K562 (cell line): ENCODE measurements around the gene CES5A. TPM values are rescaled to one million over a fixed set of nuclear protein-coding genes. Genes with fewer than 3 reads are reported as not detected.

Source experiments
- ATAC-seq: fragments of 200-7000 bp; cut with Tn5 transposase; 3 replicates; pipeline ENCODE4 v1.9.1; 2020; ENCODE audit warnings: moderate library complexity
- BruUV-seq: library from RNA; stranded (reverse); fragments of 400-500 nt; replicated peaks from 2 replicates; lab custom pipeline; 2021; lab: Mats Ljungman, UMichigan
- CTCF ChIA-PET: fragments of 300-600 bp; formaldehyde crosslinking; extraction: SDS; loops from one replicate; lab custom pipeline; 2021; ENCODE audit warnings: low intra/inter-chr PET ratio; lab: Yijun Ruan, JAX
- POLR2A ChIA-PET: fragments of 300-600, 350-650 bp; sonication (Branson Sonifier 250); formaldehyde crosslinking; extraction: SDS; loops from one replicate; lab custom pipeline; 2021; ENCODE audit warnings: antibody characterized with exemption, inconsistent platforms; lab: Yijun Ruan, JAX
- DNase-seq, 4 experiments: peaks; one replicate each; pipeline versions ENCODE4 v3.0.0 to v3.0.0-alpha.2; 2011 to 2018; ENCODE audit warnings: low spot score in 3 of 4, mixed read lengths in 3 of 4; ENCODE audit errors: extremely low read depth in 1 of 4
- FAIRE-seq: peaks from 2 replicates; lab custom pipeline; 2011; peaks lifted over from hg19 to GRCh38; lab: Jason Lieb, UNC
- H2AFZ ChIP-seq: 2 replicates; pipeline ENCODE4 v1.6.0; 2011; ENCODE audit warnings: low read depth, low read length, control low read depth, inconsistent platforms
- H3K27ac ChIP-seq: fragments of 200-600 bp; 3 replicates; pipeline ENCODE4 v1.8.0; 2011; ENCODE audit warnings: low read depth, mild to moderate bottlenecking, control low read depth, inconsistent platforms, low read length, moderate library complexity, mixed read lengths; ENCODE audit errors: extremely low read depth
- H3K27me3 ChIP-seq, 2 experiments: fragments of 300-600 bp in 1 of 2; 2 replicates in 1 of 2; 3 replicates in 1 of 2; pipeline versions ENCODE4 v1.6.0 to v1.8.0; 2011; ENCODE audit warnings: inconsistent platforms in 2 of 2, low read length in 2 of 2, mild to moderate bottlenecking in 1 of 2, mixed read lengths in 1 of 2, moderate library complexity in 1 of 2; ENCODE audit not compliant: control insufficient read depth in 2 of 2, insufficient read depth in 2 of 2
- H3K36me3 ChIP-seq: fragments of 300-600 bp; 3 replicates; pipeline ENCODE4 v1.8.0; 2011; ENCODE audit warnings: mild to moderate bottlenecking, low read length, inconsistent platforms; ENCODE audit not compliant: control insufficient read depth, insufficient read depth
- H3K4me1 ChIP-seq, 2 experiments: fragments of 200-600 bp in 1 of 2; replicated peaks in 1 of 2; 2 replicates in 1 of 2; 3 replicates in 1 of 2; pipeline versions ENCODE4 v1.5.1 to v1.8.0; 2011; ENCODE audit warnings: inconsistent platforms in 2 of 2, low read length in 2 of 2, mild to moderate bottlenecking in 1 of 2, mixed read lengths in 1 of 2, moderate library complexity in 1 of 2; ENCODE audit not compliant: control insufficient read depth in 2 of 2, insufficient read depth in 2 of 2
- H3K4me2 ChIP-seq: 2 replicates; pipeline ENCODE4 v1.6.1; 2011; ENCODE audit warnings: low read length, control low read depth, inconsistent platforms, mixed read lengths; ENCODE audit not compliant: insufficient read depth
- H3K4me3 ChIP-seq: fragments of 200-600 bp; sonication (generic), shearing (Covaris generic); 2 replicates; pipeline ENCODE4 v1.5.1; 2016; ENCODE audit warnings: control low read depth, inconsistent platforms
- H3K79me2 ChIP-seq: fragments of 200-600 bp; 3 replicates; pipeline ENCODE4 v1.8.0; 2011; ENCODE audit warnings: low read length, inconsistent platforms; ENCODE audit not compliant: control insufficient read depth, insufficient read depth
- H3K9ac ChIP-seq, 2 experiments: 2 replicates each; pipeline versions ENCODE4 v1.6.0 to v1.6.1; 2011; ENCODE audit warnings: low read depth in 2 of 2, low read length in 2 of 2, control low read depth in 1 of 2, inconsistent platforms in 1 of 2, mild to moderate bottlenecking in 1 of 2, mixed read lengths in 1 of 2; ENCODE audit not compliant: insufficient read depth in 1 of 2
- H3K9me1 ChIP-seq: one replicate; pipeline ENCODE4 v1.6.0; 2011; ENCODE audit warnings: inconsistent platforms, mild to moderate bottlenecking, low read length, moderate library complexity; ENCODE audit not compliant: control insufficient read depth, insufficient read depth
- H3K9me3 ChIP-seq: replicated peaks from 2 replicates; pipeline ENCODE4 v1.5.1; 2011; ENCODE audit warnings: low read depth, low read length, inconsistent platforms; ENCODE audit not compliant: control insufficient read depth, insufficient read depth
- H4K20me1 ChIP-seq: replicated peaks from 2 replicates; pipeline ENCODE4 v1.6.1; 2011; ENCODE audit warnings: low read length, inconsistent platforms, mixed read lengths; ENCODE audit not compliant: control insufficient read depth, insufficient read depth
- CBFA2T3 ChIP-seq: fragments of 450-650 bp; IDR thresholded peaks from 2 replicates; pipeline ENCODE4 v1.6.1; 2017
- HDAC2 ChIP-seq: fragments of 450-650 bp; IDR thresholded peaks from 2 replicates; pipeline ENCODE4 v1.6.1; 2016; ENCODE audit warnings: mild to moderate bottlenecking
- RBM15 ChIP-seq: fragments of 200-400 bp; formaldehyde crosslinking; IDR thresholded peaks from 2 replicates; pipeline ENCODE4 v1.6.1; 2018; ENCODE audit warnings: mild to moderate bottlenecking, low read length, moderate library complexity; ENCODE audit not compliant: insufficient read depth
- YBX1 ChIP-seq: fragments of 450-650 bp; IDR thresholded peaks from 2 replicates; pipeline ENCODE4 v1.7.1; 2016; ENCODE audit warnings: mild to moderate bottlenecking
- ZFP36 ChIP-seq: fragments of 150-350 bp; IDR thresholded peaks from 2 replicates; pipeline ENCODE4 v1.6.1; 2018; ENCODE audit warnings: low read length, low read depth; ENCODE audit not compliant: partially characterized antibody
- WGBS: fragments of 100-300 bp; shearing (Covaris generic); methylation state at CpG from one replicate; pipeline ENCODE4 v1.1.6; 2016; ENCODE audit warnings: low coverage, mixed read lengths; ENCODE audit not compliant: insufficient coverage; ENCODE audit errors: missing lambda C conversion rate; 5-methylcytosine and 5-hydroxymethylcytosine counted together
- in situ Hi-C: fragments of 300-500 bp; cut with MboI; formaldehyde crosslinking; loops from 4 replicates; pipeline ENCODE4 v1.15.0; 2018; ENCODE audit warnings: inconsistent platforms, mixed read lengths
- intact Hi-C: fragments of 100-400 bp; cut with micrococcal nuclease; formaldehyde crosslinking; loops from 2 replicates; pipeline ENCODE4 v1.14.2; 2022
- polyA plus RNA-seq, 8 experiments: library from polyadenylated mRNA; depleted of rRNA in 4 of 8; stranded (reverse) in 5 of 8; unstranded in 3 of 8; fragments of >200 nt; fragmentation: Nextera tagmentation in 2 of 8; fragmentation: Illumina TruSeq in 1 of 8; extraction: Ambion mirVana in 2 of 8; extraction: Trizol in 1 of 8; gene quantifications; 2 replicates each; pipeline versions ENCODE4 v1.2.1 to v1.2.3, GENCODE V29; 2011 to 2014; ENCODE audit warnings: inconsistent platforms in 1 of 8, missing spikeins in 1 of 8
- total RNA-seq, 7 experiments: library from RNA; depleted of rRNA in 6 of 7; stranded (reverse); fragments of >200 nt in 6 of 7; fragmentation: Illumina TruSeq in 2 of 7; extraction: Trizol in 2 of 7; gene quantifications; 2 replicates each; pipeline versions ENCODE4 v1.2.1 to v1.2.3, GENCODE V29; 2011 to 2021; ENCODE audit warnings: low replicate concordance in 1 of 7

CES5A gene
- total and polyA plus RNA-seq, 9 of the 15 experiments (the other 6 are each of a cell fraction or from before 2014, with no cell fraction given): 0.07 to 0.17 (median 0.15) TPM; not detected in 4

DNA sequence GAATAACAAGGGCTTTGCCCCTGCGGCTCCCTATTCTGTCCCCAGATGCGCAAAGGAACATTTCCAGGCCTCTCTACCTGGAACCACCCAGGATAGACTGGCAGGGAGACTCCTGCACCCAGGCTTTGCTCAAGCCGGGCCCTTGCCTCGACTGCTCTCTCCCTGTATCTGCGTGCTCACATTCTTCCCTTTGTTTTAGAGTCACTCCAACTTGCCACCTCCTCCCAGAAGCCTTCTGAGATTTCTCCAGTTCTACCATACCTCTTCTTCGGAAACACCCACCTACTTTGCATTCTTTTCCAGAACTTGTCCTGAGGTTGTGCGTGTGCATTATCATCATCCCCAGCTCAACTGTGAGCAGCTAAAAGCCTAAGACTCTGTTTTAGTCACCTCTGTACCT is 3.0 kb downstream of the CES5A start:
- Histone ChIP-seq H3K4me2 (no peak overlapping the region), H3K27ac (no peak overlapping the region), H3K9ac (no peak overlapping the region), H3K9me3 (no peaks in the 10 kb centered on the region), H4K20me1 (no peaks in the 10 kb centered on the region; the same call in 1 of the 2 replicates), H3K36me3 (no peaks in the 10 kb centered on the region), H3K4me1 (no peaks in the 10 kb centered on the region), H2AFZ (no peak overlapping the region), H3K4me3 (no peak overlapping the region), H3K27me3 (peaks cover 3 to 21% of the 10 kb centered on the region in 2 experiments; a peak in 3 of 5 replicates)
- no TSS peak for BruUV-seq
- intact Hi-C loops: no loop called here
- WGBS: 0% methylated on average over 6 of the region's 7 CpGs
- POLR2A ChIA-PET: no interaction called here
- DNase-seq (no peak), ATAC-seq (no peak), FAIRE-seq (no peak)
- in situ Hi-C loops: no loop called here
- CTCF ChIA-PET: no interaction called here
- TF ChIP-seq HDAC2 (no peak), ZFP36 (peak; percentile 97)
- TF ChIP-seq, all 486 proteins: peak for 1
- Histone ChIP-seq H3K79me2 (no peaks in the 10 kb centered on the region), H3K9me1 (no peaks in the 10 kb centered on the region)

GRCh38 chr16:55871411-55872038 is 3.6 kb downstream of the CES5A start:
- H3K9me1 ChIP-seq: no peaks in the 10 kb centered on the region
- ATAC-seq (no peak), DNase-seq (no peak)
- no peaks in the 10 kb centered on the region for H3K9me3 ChIP-seq
- in situ Hi-C loops: no loop called here
- H3K4me3 ChIP-seq: no peak overlapping the region
- no peak overlapping the region for H2AFZ ChIP-seq
- H3K4me2 ChIP-seq: no peak overlapping the region
- no peaks in the 10 kb centered on the region for H3K36me3 ChIP-seq
- H3K79me2 ChIP-seq: no peaks in the 10 kb centered on the region
- intact Hi-C loops: no loop called here
- H3K4me1 ChIP-seq: no peaks in the 10 kb centered on the region
- no peak overlapping the region for H3K9ac ChIP-seq
- peaks cover 3 to 21% of the 10 kb centered on the region in 2 experiments; a peak in 3 of 5 replicates for H3K27me3 ChIP-seq
- no TSS peak for BruUV-seq
- POLR2A ChIA-PET: interaction anchor here (0.6 kb wide), 1 partner anchor 326 kb away, joined by 3 read pairs; no protein-coding TSS in a partner anchor
- WGBS: 7% methylated on average over 10 of the region's 10 CpGs
- TF ChIP-seq YBX1 (no peak), RBM15 (no peak), CBFA2T3 (no peak)
- TF ChIP-seq, all 486 proteins: peak for 0
- no peaks in the 10 kb centered on the region; the same call in 1 of the 2 replicates for H4K20me1 ChIP-seq
- CTCF ChIA-PET: no interaction called here
- no peak for FAIRE-seq
- H3K27ac ChIP-seq: no peak overlapping the region
